IMR-90 (cell line): ENCODE measurements around the gene WDR47. TPM values are rescaled to one million over a fixed set of nuclear protein-coding genes. Genes with fewer than 3 reads are reported as not detected.

Experiments used
- ATAC-seq: fragments of 200-7000 bp; cut with Tn5 transposase; 2 replicates; pipeline ENCODE4 v1.9.1; 2020; ENCODE audit warnings: low read depth, mild to moderate bottlenecking, moderate library complexity
- BruUV-seq: library from RNA; stranded (reverse); fragments of 400-500 nt; replicated peaks from 2 replicates; lab custom pipeline; 2021; lab: Mats Ljungman, UMichigan
- CTCF ChIA-PET: fragments of 300-600 bp; formaldehyde crosslinking; extraction: SDS; loops from one replicate; lab custom pipeline; 2021; ENCODE audit warnings: antibody characterized with exemption; lab: Yijun Ruan, JAX
- POLR2A ChIA-PET: fragments of 300-600 bp; sonication (Branson Sonifier 250); formaldehyde crosslinking; loops from one replicate; lab custom pipeline; 2022; ENCODE audit warnings: antibody characterized with exemption; ENCODE audit not compliant: unreplicated experiment; lab: Charles Lee
- DNase-seq: peaks from one replicate; pipeline ENCODE4 v3.0.0; 2013
- H2AFZ ChIP-seq: replicated peaks from 2 replicates; pipeline ENCODE3; 2013; ENCODE audit warnings: low read length, mild to moderate bottlenecking; ENCODE audit not compliant: poor library complexity
- H2AK5ac ChIP-seq: 2 replicates; pipeline ENCODE4 v1.6.1; 2013; ENCODE audit warnings: low read depth, low read length, inconsistent platforms
- H2AK9ac ChIP-seq: replicated peaks from 2 replicates; pipeline ENCODE3; 2013; ENCODE audit warnings: mild to moderate bottlenecking, low read depth, low read length, moderate library complexity; ENCODE audit not compliant: poor library complexity
- H2BK120ac ChIP-seq: 2 replicates; pipeline ENCODE4 v1.6.1; 2013; ENCODE audit warnings: low read depth, low read length, inconsistent platforms
- H2BK15ac ChIP-seq: 3 replicates; pipeline ENCODE4 v1.6.1; 2013; ENCODE audit warnings: low read depth, low read length, inconsistent platforms
- H2BK20ac ChIP-seq: 2 replicates; pipeline ENCODE4 v1.6.1; 2013; ENCODE audit warnings: low read depth, mild to moderate bottlenecking, inconsistent platforms, low read length, moderate library complexity
- H2BK5ac ChIP-seq: 2 replicates; pipeline ENCODE4 v1.6.1; 2013; ENCODE audit warnings: mild to moderate bottlenecking, low read depth, low read length, inconsistent platforms; ENCODE audit not compliant: poor library complexity, severe bottlenecking
- H3K14ac ChIP-seq: replicated peaks from 2 replicates; pipeline ENCODE4 v1.6.1; 2013; ENCODE audit warnings: low read depth, low read length, inconsistent platforms
- H3K18ac ChIP-seq: 2 replicates; pipeline ENCODE4 v1.6.1; 2013; ENCODE audit warnings: low read depth, low read length, control low read depth
- H3K23ac ChIP-seq: 2 replicates; pipeline ENCODE4 v1.6.1; 2013; ENCODE audit warnings: low read depth, low read length, inconsistent platforms
- H3K27ac ChIP-seq: 2 replicates; pipeline ENCODE4 v1.5.1; 2013; ENCODE audit warnings: mild to moderate bottlenecking, control low read depth, low read length; ENCODE audit not compliant: insufficient read depth
- H3K27me3 ChIP-seq: 2 replicates; pipeline ENCODE4 v1.6.1; 2013; ENCODE audit warnings: low read length; ENCODE audit not compliant: control insufficient read depth, insufficient read depth
- H3K36me3 ChIP-seq: 2 replicates; pipeline ENCODE4 v1.6.1; 2013; ENCODE audit warnings: low read length, mixed read lengths; ENCODE audit not compliant: control insufficient read depth, insufficient read depth
- H3K4ac ChIP-seq: 2 replicates; pipeline ENCODE4 v1.6.1; 2013; ENCODE audit warnings: low read depth, low read length, inconsistent platforms
- H3K4me1 ChIP-seq: 2 replicates; pipeline ENCODE4 v1.6.1; 2013; ENCODE audit warnings: low read length, mixed read lengths; ENCODE audit not compliant: control insufficient read depth, insufficient read depth
- H3K4me2 ChIP-seq: 2 replicates; pipeline ENCODE4 v1.6.1; 2013; ENCODE audit warnings: low read depth, mild to moderate bottlenecking, control low read depth, low read length, moderate library complexity
- H3K4me3 ChIP-seq: 2 replicates; pipeline ENCODE4 v1.5.1; 2013; ENCODE audit warnings: low read depth, mild to moderate bottlenecking, control low read depth, low read length, moderate library complexity; ENCODE audit not compliant: insufficient read depth
- H3K56ac ChIP-seq: 2 replicates; pipeline ENCODE4 v1.6.1; 2013; ENCODE audit warnings: low read length, inconsistent platforms; ENCODE audit not compliant: insufficient read depth; ENCODE audit errors: extremely low read depth
- H3K79me1 ChIP-seq, 2 experiments: 2 replicates each; pipeline ENCODE4 v1.6.1; 2013; ENCODE audit warnings: low read length in 2 of 2, inconsistent platforms in 1 of 2, low read depth in 1 of 2
- H3K9ac ChIP-seq: 2 replicates; pipeline ENCODE4 v1.6.1; 2013; ENCODE audit warnings: low read depth, low read length, control low read depth
- H3K9me1 ChIP-seq: 2 replicates; pipeline ENCODE4 v1.6.1; 2013; ENCODE audit warnings: low read length, inconsistent platforms; ENCODE audit not compliant: insufficient read depth
- H3K9me3 ChIP-seq: 2 replicates; pipeline ENCODE4 v1.6.1; 2013; ENCODE audit warnings: low read length; ENCODE audit not compliant: control insufficient read depth, insufficient read depth
- H4K20me1 ChIP-seq: 2 replicates; pipeline ENCODE4 v1.6.1; 2013; ENCODE audit warnings: low read length, inconsistent platforms; ENCODE audit not compliant: insufficient read depth
- H4K5ac ChIP-seq: 2 replicates; pipeline ENCODE4 v1.6.1; 2013; ENCODE audit warnings: mild to moderate bottlenecking, low read depth, low read length, control low read depth
- H4K8ac ChIP-seq, 2 experiments: 2 replicates each; pipeline ENCODE4 v1.6.1; 2013; ENCODE audit warnings: low read depth in 2 of 2, low read length in 2 of 2, control low read depth in 1 of 2, inconsistent platforms in 1 of 2
- H4K91ac ChIP-seq: 2 replicates; pipeline ENCODE4 v1.6.1; 2013; ENCODE audit warnings: low read depth, low read length, inconsistent platforms; ENCODE audit not compliant: insufficient read depth
- USF2 ChIP-seq: fragments of 150-350 bp; IDR thresholded peaks from 2 replicates; pipeline ENCODE4 v1.6.1; 2017; ENCODE audit warnings: mild to moderate bottlenecking, antibody characterized with exemption, low read length, low read depth
- WGBS, 2 experiments: methylation state at CpG; one replicate each; pipeline versions ENCODE4 v1.1.5 to v1.1.7; 2013; ENCODE audit warnings: missing lambda C conversion rate in 2 of 2; ENCODE audit not compliant: insufficient read length in 1 of 2; ENCODE audit errors: extremely low coverage in 2 of 2; 5-methylcytosine and 5-hydroxymethylcytosine counted together
- dilution Hi-C: fragments of 300-500 bp; cut with HindIII; formaldehyde crosslinking; loops from one replicate; pipeline ENCODE4 v1.14.3; 2018; ENCODE audit warnings: low sequenced_read_pairs; ENCODE audit not compliant: unreplicated experiment
- in situ Hi-C: fragments of 300-500 bp; cut with MboI; formaldehyde crosslinking; loops from 3 replicates; pipeline ENCODE4 v1.14.3; 2019; ENCODE audit warnings: low sequenced_read_pairs, inconsistent platforms, mixed read lengths
- intact Hi-C: fragments of 100-400 bp; cut with micrococcal nuclease; formaldehyde crosslinking; loops from 2 replicates; pipeline ENCODE4 v1.10.0; 2022
- polyA plus RNA-seq, 3 experiments: library from polyadenylated mRNA; depleted of rRNA; stranded (reverse); fragments of >200 nt; gene quantifications; 2 replicates each; pipeline ENCODE4 v1.2.3, GENCODE V29; 2012; ENCODE audit warnings: low replicate concordance in 1 of 3
- total RNA-seq: library from RNA; depleted of rRNA; stranded (reverse); fragments of >200 nt; gene quantifications from 2 replicates; pipeline ENCODE4 v1.2.3, GENCODE V29; 2012

WDR47 gene
- total and polyA plus RNA-seq, 2 of the 4 experiments (the other 2 are of a cell fraction), result 8.2 to 17.4 TPM

GRCh38 chr1:109025694-109026093 is 16.2 kb downstream of the WDR47 start:
- Histone ChIP-seq H3K56ac (no peak overlapping the region; the same call in 1 of the 2 replicates), H2BK120ac (no peak overlapping the region), H3K23ac (no peak overlapping the region), H3K4me3 (no peak overlapping the region), H4K5ac (no peak overlapping the region), H3K79me1 (peaks cover 25 to 53% of the 10 kb centered on the region in 2 experiments), H3K4me2 (no peak overlapping the region), H2AFZ (no peak overlapping the region), H3K9me1 (peaks cover 8% of the 10 kb centered on the region; the same call in 1 of the 2 replicates), H4K20me1 (peaks cover 24% of the 10 kb centered on the region), H3K18ac (no peak overlapping the region), H3K4me1 (peaks cover 5% of the 10 kb centered on the region), H2BK5ac (no peak overlapping the region), H3K27me3 (no peaks in the 10 kb centered on the region), H2BK20ac (no peak overlapping the region), H2AK9ac (no peak overlapping the region), H4K8ac (no peak overlapping the region; a peak in 1 of 4 replicates), H3K4ac (no peak overlapping the region), H2AK5ac (no peak overlapping the region), H3K27ac (no peak overlapping the region), H3K9ac (no peak overlapping the region), H2BK15ac (no peak overlapping the region), H3K14ac (no peak overlapping the region), H3K36me3 (peaks cover 5% of the 10 kb centered on the region), H4K91ac (no peak overlapping the region), H3K9me3 (no peaks in the 10 kb centered on the region)
- ATAC-seq (peak; percentile 53), DNase-seq (peak; percentile 49)
- POLR2A ChIA-PET, result no interaction called here
- CTCF ChIA-PET, result no interaction called here
- dilution Hi-C loops (no loop called here), in situ Hi-C loops (no loop called here), intact Hi-C loops (no loop called here)
- 100% methylated on average over 1 of the region's 6 CpGs; no CpG with 5 or more reads in 1 of the 2 experiments for whole genome bisulfite sequencing, 2 experiments
- no peak for TF ChIP-seq USF2
- BruUV-seq, result no TSS peak
